Activated T-cell treated with anti-CD3 and anti-CD28 coated beads, Interleukin-2, amount 50 U/mL, for 72 hours (primary cell): ENCODE data around the gene FMOD. TPM values are rescaled to one million over a fixed set of nuclear protein-coding genes. Genes with fewer than 3 reads are reported as not detected.

ENCODE experiments used
- ATAC-seq, 2 donors: fragments of 150-1000 bp; cut with Tn5 transposase; replicated peaks in 1 of 2; 2 replicates each; pipeline ENCODE4 v1.10.0; 2021; ENCODE audit warnings: moderate library complexity in 2 of 2, mild to moderate bottlenecking in 1 of 2
- DNase-seq, 2 donors: peaks; one replicate each; pipeline ENCODE4 v3.0.0; 2021 to 2022; ENCODE audit warnings: mixed read lengths in 1 of 2
- H3K27ac Mint-ChIP-seq: one replicate; pipeline ENCODE4 v1.8.0; 2022; ENCODE audit warnings: mild to moderate bottlenecking, moderate library complexity, mixed read lengths
- H3K27me3 Mint-ChIP-seq: one replicate; pipeline ENCODE4 v1.8.0; 2022; ENCODE audit warnings: low read depth, mixed read lengths
- H3K36me3 Mint-ChIP-seq, 2 donors: one replicate each; pipeline ENCODE4 v1.8.0; 2022; ENCODE audit warnings: mixed read lengths in 2 of 2, mild to moderate bottlenecking in 1 of 2; ENCODE audit not compliant: insufficient read depth in 2 of 2
- H3K4me1 Mint-ChIP-seq: one replicate; pipeline ENCODE4 v1.8.0; 2022; ENCODE audit warnings: low read depth, mixed read lengths
- H3K4me3 Mint-ChIP-seq, 2 donors: one replicate each; pipeline ENCODE4 v1.8.0; 2022; ENCODE audit warnings: mild to moderate bottlenecking in 2 of 2, mixed read lengths in 2 of 2, moderate library complexity in 2 of 2
- H3K9me3 Mint-ChIP-seq, 2 donors: one replicate each; pipeline ENCODE4 v1.8.0; 2022; ENCODE audit warnings: mixed read lengths in 2 of 2
- total RNA-seq, 2 donors: library from RNA; stranded (reverse); gene quantifications; one replicate each; pipeline ENCODE4 v1.2.3, GENCODE V29; 2022

FMOD gene
- total RNA-seq, 2 donors from 2014 or later: 1.00 to 2.2 TPM

DNA sequence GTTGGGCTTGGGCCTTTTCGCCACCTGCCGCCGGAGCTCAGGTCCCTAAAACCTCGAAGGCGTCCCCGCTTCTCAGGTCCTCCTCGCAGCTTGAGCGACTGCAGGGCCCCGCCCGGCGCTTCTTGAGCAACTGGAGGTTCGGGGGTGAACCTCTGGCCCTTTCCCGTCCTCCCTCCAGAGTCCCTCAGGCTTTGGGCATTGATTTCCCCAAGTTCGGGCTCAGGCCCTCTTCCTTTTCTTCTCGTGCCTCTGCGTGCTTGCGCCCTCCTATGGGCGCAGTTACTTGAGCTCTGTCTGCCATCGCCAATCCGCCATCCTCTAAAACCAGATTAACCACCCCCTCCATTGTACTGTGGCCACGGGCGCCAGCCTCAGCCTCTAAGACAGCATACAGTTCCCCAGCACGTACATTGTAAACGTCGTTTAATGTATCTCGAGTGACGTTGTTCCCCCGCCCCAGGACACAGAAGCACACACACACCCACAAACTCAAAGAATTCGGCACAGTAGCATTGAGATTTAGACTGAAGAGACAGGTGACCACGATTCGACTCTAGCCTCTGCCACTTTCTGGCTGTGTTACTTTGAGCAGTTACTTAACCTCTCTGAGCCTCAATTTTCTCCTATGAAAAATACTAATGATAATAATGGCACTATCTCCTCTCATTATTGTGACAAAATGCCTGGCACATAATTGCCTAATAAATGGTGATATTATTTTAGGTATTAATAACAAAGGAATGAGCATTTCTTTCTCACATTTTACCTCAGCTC is 23.1 kb downstream of the FMOD start:
- no peaks in the 10 kb centered on the region for H3K27me3 Mint-ChIP-seq
- peak overlapping the region; percentile 78 for H3K27ac Mint-ChIP-seq
- DNase-seq (peak; percentile 75 to 76), ATAC-seq (peak; percentile 63 to 69)
- H3K4me3 Mint-ChIP-seq: peak overlapping the region; percentile 82 to 84
- peaks cover 60% of the 10 kb centered on the region for H3K4me1 Mint-ChIP-seq
- H3K9me3 Mint-ChIP-seq: no peaks in the 10 kb centered on the region
- no peaks in the 10 kb centered on the region for H3K36me3 Mint-ChIP-seq

DNA sequence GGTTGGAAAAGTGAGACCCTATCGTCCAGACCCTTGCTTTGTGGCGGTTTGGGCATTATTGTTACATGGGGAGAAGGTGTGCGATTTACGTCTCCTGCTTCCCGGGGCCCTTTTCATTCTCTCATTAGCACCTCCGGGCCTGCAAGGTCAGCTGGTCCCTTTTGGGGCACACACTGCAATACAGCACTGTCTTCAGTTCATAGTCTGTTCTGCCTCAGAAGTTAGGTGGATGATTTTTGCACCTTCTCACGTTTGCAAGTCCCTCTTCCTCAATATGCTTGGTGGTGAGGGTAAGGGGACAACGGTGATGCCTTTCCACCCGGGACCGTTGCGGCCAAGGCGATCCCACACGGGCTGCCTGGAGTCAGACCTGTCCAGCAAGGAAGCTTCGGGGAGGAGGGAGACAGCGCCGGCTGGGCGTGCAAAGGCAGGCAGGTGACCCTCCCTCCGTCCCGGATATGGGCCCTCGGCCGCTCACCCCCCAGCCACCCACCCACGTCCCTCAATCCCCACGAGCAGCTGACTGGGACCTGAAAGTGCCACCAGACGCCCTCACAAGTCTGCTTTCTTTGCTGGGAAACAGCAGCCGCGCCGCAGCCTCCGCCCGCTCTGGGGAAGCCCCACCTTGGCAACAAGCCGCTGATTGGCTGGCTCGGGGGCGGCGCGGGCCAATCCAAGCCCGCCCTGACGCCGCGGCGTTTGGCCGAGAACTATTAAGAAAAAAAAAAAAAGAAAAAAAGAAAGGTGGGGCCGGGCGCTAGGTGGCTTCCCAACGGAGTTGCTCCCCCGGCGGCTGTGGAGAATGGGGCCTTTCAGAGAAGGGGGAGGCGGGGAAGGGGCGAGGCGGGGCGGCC is 23.9 kb downstream of the FMOD start:
- no peaks in the 10 kb centered on the region for H3K27me3 Mint-ChIP-seq
- peak overlapping the region; percentile 82 to 84 for H3K4me3 Mint-ChIP-seq
- ATAC-seq: peak; percentile 84
- peaks cover 68% of the 10 kb centered on the region for H3K4me1 Mint-ChIP-seq
- peak overlapping the region; percentile 78 for H3K27ac Mint-ChIP-seq
- H3K9me3 Mint-ChIP-seq: no peaks in the 10 kb centered on the region
- H3K36me3 Mint-ChIP-seq: no peaks in the 10 kb centered on the region
- peak; percentile 96 for DNase-seq

DNA sequence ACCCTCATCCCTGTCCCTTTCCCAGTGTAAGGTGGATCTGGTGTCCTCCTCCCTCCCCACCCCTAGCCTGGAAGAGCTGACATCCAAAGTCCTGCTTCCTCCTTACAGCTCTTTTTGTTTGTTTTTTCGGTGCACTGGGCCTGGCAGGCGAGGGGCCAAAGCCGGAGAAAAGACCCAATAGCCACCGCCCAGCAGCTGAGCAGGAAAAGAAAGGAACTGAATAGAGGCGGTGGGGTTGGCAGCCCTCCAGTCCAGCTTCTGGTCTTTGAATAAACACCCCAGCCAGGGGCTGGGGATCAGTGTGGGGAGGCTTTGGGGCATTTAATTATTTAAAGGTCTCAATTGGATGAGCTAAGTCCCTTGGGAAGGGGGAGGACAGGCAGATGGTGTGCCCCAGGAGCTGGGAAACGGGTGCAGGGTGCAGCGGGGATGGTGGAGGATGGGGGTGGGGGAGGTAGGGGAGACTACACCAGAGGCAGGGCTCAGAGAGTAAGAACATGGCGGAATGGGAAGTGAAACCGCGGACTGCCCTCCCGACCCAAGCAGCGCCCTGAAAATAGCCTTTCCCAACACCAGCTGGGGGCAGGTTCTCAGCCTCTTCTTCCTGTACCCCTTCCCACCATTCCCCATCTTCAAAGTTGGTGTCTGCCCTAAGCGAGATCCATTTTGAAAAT is 25.4 kb downstream of the FMOD start:
- peaks cover 83% of the 10 kb centered on the region for H3K4me1 Mint-ChIP-seq
- no peak for ATAC-seq
- no peak for DNase-seq
- H3K27me3 Mint-ChIP-seq: no peaks in the 10 kb centered on the region
- H3K36me3 Mint-ChIP-seq: no peaks in the 10 kb centered on the region
- no peaks in the 10 kb centered on the region for H3K9me3 Mint-ChIP-seq
- H3K4me3 Mint-ChIP-seq: peak overlapping the region; percentile 82 to 84
- no peak overlapping the region for H3K27ac Mint-ChIP-seq

DNA sequence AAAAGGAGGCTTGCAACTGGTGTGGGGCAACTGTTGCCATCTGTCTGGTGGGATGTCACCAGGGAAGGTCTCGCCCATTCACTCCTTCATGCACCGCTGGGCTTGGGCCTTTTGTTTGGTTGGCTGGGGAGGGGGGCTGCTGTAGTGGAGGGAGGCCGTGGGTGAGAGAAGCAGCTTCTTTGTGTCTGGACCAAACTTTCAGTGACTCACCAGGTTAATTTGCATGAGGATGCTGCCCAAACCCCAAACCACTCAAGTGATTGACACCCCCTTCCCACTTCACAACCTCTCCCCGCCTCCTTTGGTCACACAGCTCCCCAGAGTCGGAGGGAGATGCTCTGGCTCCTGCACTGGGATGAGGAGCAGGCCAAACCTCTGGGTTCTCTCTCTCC is 25.9 kb downstream of the FMOD start:
- Mint-ChIP-seq H3K27me3 (no peaks in the 10 kb centered on the region), H3K4me3 (peak overlapping the region; percentile 81 to 84), H3K36me3 (no peaks in the 10 kb centered on the region), H3K9me3 (no peaks in the 10 kb centered on the region), H3K4me1 (peaks cover 89% of the 10 kb centered on the region), H3K27ac (peak overlapping the region; percentile 44)
- DNase-seq (peak; percentile 75 to 81), ATAC-seq (peak; percentile 42 to 43)

DNA sequence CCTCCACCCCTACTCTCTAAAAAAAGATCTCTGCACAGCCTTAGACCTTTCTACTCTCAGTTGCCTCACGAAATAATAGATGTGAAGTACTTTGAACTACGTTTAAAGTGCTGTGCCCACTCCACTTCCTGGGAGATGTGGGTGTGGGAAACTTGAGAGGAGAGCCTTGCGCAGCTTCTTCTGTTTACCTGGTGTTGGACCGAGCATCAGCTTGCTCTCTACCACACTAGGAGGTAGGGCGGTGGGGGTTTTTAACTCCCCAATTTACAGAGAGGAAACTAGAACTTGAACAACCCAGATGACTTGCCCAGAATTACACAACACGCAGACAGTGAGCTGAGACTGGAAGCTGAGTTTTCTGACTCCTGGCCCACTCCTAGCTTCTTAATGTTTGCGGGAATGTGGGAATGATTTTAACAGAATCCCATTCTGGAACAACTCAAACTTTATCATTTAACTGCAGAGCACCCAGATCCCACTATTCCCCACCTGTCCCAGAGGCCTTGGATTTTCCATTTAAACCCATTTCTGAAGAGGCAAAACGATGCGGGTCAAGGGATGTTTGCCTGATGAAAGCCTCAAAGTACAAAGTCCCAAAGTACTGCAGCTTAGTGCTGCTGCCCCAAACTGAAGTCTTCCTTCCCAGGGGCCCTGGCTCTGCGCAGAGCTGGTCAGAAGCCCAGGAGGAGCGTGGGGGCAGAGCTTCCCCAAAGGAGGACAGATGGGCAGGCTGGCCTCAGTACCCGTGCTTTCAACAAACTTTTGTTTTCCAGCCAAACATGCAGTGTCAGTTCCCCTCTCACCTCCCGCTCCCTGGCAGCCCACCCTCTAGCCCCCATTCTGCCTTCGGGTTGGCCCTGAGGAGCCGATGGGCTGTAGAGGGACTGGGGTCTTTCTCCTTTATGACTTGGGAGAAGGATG is 26.6 kb downstream of the FMOD start:
- peaks cover 93% of the 10 kb centered on the region for H3K4me1 Mint-ChIP-seq
- DNase-seq (peak; percentile 53 to 61), ATAC-seq (peak; percentile 18 to 23)
- H3K27me3 Mint-ChIP-seq: no peaks in the 10 kb centered on the region
- H3K27ac Mint-ChIP-seq: peak overlapping the region; percentile 72
- peak overlapping the region; percentile 81 to 84 for H3K4me3 Mint-ChIP-seq
- H3K9me3 Mint-ChIP-seq: no peaks in the 10 kb centered on the region
- no peaks in the 10 kb centered on the region for H3K36me3 Mint-ChIP-seq

DNA sequence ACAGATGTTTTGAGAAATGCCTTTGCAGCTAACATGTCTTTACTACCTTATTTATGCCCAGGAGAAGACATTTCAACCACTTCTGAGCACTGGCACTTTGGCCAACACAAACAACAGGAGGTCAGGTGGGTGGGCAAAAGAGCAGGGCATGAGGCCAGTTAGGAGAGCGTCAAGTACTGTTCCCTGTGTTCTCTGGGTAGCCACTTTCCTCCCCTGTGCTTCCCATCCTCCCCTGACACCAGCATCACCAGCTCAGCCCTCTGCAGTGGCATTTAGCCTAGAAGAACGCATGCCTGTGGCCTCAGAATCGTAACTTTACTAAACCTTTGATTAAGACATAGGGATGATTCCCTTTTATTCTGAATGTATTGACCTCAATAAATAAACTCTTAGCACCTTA is 27.3 kb downstream of the FMOD start:
- H3K36me3 Mint-ChIP-seq: no peaks in the 10 kb centered on the region
- no peaks in the 10 kb centered on the region for H3K9me3 Mint-ChIP-seq
- no peak for ATAC-seq
- peaks cover 87% of the 10 kb centered on the region for H3K4me1 Mint-ChIP-seq
- no peaks in the 10 kb centered on the region for H3K27me3 Mint-ChIP-seq
- no peak for DNase-seq
- H3K27ac Mint-ChIP-seq: peak overlapping the region; percentile 72
- peak overlapping the region; percentile 81 to 84 for H3K4me3 Mint-ChIP-seq

DNA sequence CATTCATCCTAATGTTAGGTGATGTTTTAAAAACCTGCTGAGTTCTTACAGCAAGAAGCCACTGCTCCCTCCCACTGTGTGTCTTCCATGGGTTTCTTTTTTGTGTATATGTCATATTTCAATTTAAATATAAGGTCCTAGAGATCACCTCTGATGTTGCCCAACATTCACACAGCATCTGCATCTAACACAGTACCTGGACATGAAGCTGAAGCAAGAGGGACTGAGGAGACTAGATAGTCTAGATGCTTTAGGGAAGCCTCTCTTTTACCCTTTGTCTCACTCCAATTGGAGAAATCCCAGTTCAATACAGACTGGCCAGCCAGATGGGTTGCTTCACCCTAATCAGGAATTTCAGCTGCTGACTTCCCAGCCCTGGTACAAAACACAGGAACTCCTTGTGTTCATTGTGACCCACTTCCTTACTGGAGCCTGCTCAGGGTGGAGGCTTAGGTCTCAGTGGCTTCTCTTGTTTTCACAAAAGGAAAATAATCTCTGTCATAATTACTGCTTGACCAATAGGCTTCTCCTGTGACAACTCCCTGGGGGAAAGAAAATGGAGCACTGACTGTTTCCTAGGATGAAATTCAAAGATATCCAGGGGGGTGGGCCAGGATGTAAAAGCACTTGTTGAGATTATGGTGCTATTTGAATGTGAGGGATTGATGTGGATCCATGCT is 28.3 kb downstream of the FMOD start:
- Mint-ChIP-seq H3K36me3 (no peaks in the 10 kb centered on the region), H3K9me3 (no peaks in the 10 kb centered on the region), H3K4me3 (peak overlapping the region; percentile 81 to 84), H3K27me3 (no peaks in the 10 kb centered on the region), H3K27ac (peak overlapping the region; percentile 86), H3K4me1 (peaks cover 77% of the 10 kb centered on the region)
- ATAC-seq (no peak), DNase-seq (no peak)

DNA sequence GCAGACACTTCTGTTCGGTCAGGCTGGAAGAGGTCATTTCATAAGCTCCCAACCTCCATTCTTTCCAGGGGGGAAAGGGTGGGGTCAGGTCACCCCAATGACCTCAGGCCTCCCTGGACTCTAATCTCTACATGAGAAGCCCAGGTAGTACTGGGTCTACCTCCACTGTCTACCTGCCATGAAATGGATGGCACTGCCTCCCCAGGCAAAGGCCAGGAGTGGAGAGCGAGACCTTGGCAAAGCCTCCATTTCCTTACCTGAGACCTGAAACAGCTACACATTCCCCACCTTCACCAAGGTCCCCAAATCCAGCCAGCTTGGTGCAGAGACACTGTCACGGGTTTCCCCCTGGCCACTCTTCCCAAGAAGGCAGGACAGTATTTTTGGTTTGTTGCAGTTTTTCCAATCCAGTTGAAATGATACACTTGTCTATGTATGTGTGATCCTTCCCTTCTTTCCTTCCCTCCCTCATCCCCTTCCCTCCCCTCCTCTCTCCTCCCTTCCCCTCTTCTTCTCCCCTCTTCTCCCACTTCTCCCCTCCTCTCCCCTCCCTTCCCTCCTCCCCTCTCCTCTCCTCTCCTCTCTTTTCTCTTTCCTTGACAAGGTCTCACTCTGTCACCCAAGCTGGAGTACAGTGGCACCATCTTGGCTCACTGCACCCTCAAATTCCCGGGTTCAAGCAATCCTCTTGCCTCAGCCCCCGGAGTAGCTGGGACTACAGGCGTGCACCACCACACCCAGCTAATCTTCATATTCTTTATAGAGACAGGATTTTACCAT is 29.5 kb downstream of the FMOD start:
- Mint-ChIP-seq H3K4me1 (peaks cover 69% of the 10 kb centered on the region), H3K4me3 (peak overlapping the region; percentile 72 to 75), H3K9me3 (no peaks in the 10 kb centered on the region), H3K27ac (peak overlapping the region; percentile 86), H3K27me3 (no peaks in the 10 kb centered on the region), H3K36me3 (no peaks in the 10 kb centered on the region)
- DNase-seq (no peak), ATAC-seq (no peak)

DNA sequence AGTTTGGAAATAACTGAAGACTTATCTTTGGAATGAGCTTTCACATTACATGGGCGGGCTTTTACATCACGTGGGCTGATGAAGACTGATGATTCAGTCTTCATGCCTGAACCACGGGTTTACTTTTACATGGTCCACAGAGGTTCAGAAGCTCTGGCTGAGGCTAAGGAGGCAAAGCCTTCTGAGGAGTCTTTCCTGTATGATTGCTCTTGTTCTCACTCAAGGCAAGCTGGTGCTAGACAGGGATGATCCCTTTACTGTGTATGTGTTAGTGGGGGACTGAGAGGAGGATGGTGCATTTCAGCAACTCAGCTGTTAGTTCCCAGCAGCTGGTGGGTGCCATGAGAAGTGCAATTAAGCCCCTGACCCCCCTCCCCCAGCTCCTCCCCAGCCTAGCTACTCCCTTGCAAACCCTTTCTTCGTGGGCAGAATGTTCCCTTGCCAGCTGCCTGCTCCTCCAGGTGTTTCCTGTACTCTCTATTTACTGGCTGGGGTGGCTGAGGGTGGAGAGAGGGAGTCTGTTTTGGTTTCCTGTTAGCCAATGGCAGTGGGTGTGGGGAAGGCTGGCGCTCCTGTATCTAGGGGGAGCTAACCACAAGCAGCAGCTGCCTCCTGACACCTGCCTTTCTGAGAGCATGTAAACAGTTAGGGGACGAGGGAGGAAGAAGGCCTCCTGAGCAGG is 30.2 kb downstream of the FMOD start:
- H3K4me1 Mint-ChIP-seq: peaks cover 68% of the 10 kb centered on the region
- H3K36me3 Mint-ChIP-seq: no peaks in the 10 kb centered on the region
- H3K4me3 Mint-ChIP-seq: peak overlapping the region; percentile 72 to 75
- DNase-seq: peak; percentile 50 to 57
- H3K27ac Mint-ChIP-seq: peak overlapping the region; percentile 77
- H3K9me3 Mint-ChIP-seq: no peaks in the 10 kb centered on the region
- no peaks in the 10 kb centered on the region for H3K27me3 Mint-ChIP-seq
- peak; percentile 48 to 56 for ATAC-seq

DNA sequence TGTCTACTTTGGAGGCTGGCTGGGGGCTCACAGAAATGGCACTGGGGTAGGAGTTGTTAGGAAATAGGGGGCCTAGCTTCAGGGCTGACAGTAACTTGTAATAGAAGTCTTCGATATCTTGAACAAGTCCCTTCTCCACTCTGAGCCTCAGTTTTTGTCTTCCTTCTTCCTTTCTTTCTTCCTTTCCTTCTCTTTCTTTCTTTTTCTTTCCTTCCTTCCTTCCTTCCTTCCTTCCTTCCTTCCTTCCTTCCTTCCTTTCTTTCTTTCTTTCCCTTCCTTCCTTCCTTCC is 32.7 kb downstream of the FMOD start:
- Mint-ChIP-seq H3K9me3 (no peaks in the 10 kb centered on the region), H3K4me1 (peaks cover 49% of the 10 kb centered on the region), H3K36me3 (peaks cover 3 to 7% of the 10 kb centered on the region in 2 donors), H3K4me3 (no peak overlapping the region), H3K27me3 (no peaks in the 10 kb centered on the region), H3K27ac (no peak overlapping the region)
- no peak for ATAC-seq
- DNase-seq: no peak
